T-helper 1 cell (primary cell): ENCODE measurements around the gene DUOX2.
"Not testable (repeated sequence)": the region's sequence is repeated elsewhere in the genome, so short reads cannot be mapped to it uniquely, and the experiment has no call there.

Experiments
- DNase-seq, 5 donors: peaks; one replicate each; pipeline ENCODE4 v3.0.0-alpha.2; 2012 to 2020

The DUOX2 gene

DNA sequence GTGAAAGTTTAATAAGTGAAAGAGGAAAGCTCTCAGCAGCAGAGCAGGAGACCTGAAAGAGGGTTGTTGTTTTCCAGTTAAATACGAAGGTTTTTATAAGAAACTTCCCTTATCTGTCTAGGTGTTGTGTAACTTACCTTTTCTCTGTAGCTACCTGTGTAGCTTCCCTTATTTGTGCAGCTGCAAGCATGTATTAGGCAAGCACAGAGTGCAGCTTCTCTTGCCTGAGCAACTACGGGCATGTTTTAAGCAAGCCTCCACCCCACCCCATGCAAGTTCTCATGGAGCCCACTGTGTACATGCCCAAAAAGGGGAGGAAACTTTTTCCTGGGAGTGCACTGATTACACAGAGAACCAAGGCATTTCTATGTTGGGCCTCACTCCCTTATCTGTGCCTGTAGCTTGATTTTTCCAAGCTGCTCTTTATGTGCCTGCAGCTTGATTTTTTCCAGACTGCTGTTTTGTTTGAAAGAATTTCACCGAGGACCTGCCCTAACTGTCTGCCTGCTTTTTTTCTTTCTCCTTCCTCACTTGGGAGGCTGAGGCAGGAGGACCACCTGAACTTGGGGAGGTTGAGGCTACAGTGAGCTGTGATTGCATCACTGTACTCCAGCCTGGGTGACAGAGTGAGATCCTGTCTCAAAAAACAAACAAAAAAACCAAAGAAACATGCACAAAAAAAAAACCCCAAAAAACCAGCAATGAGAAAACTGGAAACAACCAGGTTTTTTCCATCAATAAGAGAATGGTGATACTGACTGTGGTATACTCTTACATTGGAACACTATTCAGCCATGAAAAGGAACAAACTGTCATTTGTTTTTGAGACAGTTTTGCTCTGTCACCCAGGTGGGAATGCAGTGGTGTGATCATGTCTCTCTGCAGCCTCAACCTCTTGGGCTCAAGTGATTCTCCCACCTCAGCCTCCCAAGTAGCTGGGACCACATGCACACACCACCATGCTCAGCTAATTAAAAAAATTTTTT lies 55.0 kb downstream of the DUOX2 start:
- DNase-seq = not testable (repeated sequence)

DNA sequence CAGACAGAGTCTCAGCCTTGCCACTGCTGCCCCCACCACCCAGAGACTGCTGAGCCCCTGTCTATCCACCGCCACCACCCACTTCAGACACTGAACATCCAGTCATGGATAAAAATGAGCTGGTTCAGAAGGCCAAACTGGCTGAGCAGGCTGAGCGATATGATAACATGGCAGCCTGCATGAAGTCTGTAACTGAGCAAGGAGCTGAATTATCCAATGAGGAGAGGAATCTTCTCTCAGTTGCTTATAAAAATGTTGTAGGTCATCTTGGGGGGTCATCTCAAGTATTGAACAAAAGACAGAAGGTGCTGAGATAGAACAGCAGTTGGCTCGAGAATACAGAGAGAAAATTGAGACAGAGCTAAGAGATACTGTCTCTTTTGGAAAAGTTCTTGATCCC lies 61.3 kb downstream of the DUOX2 start:
- not testable (repeated sequence) for DNase-seq

DNA sequence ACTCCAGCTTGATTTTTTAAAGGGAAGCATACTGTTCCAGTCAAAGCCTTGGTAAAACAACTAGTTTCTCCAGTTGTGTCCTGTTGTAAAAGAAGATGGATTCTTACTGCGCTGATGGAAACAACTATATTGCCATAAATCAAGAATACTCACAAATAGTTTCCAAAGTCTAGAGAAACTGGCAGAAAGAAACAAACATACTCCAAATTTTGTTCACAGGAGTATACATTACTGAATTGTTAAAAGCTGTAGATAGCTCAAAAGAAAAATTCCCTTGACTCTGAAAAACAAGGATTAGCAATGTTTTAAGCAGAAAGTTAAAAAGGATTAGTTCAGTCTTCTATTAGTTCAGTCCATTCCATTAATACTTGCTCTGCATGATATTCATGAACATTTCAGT lies 63.4 kb downstream of the DUOX2 start:
- DNase-seq = no peak

DNA sequence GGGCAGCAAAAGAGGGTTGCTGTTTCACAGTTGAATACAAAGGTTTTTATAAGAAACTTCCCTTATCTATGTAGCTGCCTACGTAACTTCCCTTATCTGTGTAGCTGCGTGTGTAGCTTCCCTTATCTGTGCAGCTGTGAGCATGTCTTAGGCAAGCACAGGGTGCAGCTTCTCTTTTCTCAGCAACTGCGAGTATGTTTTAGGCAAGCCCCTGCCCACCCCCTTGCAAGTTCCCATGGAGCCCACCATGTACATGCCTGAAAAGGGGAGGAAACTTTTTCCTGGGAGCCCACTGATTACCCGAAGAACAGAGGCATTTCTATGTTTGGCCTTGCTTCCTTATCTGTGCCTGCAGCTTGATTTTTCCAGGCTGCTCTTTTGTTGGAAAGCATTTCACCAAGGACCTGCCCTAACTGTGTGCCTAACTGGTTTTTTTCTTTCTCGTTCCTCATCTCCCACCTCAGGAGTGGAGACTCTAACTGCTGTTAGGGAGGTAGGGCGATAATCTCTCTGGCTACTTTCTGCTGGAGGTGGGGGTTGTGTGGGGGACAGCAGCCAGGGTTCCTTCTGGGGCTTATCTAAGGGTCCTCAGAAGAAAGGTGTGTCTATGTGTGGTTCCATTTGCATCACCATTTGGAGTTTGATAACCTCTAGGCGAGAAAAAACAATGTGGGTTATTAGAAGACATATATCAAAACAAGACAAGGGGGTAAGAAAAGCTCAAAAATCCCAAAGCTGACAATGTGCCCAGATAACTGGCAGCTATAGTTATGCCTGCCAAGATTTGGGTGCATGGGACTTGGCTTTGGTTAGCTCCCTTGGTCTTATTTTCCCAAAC lies 65.0 kb downstream of the DUOX2 start:
- no peak for DNase-seq

DNA sequence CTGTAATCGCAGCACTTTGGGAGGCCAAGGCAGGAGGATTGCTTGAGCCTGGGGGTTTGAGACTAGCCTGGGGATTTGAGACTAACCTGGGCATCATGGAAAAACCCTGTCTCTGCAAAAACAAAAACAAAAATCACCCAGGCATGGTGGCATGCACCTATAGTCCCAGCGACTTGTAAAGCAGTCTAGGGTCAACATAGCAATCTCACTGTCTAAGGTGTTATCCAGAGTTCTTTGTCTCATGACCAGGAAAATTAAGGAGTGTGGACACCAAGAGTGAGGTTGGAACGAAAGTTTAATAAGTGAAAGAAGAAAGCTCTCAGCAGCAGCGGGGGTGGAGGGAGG lies 65.6 kb downstream of the DUOX2 start:
- not testable (repeated sequence) for DNase-seq

DNA sequence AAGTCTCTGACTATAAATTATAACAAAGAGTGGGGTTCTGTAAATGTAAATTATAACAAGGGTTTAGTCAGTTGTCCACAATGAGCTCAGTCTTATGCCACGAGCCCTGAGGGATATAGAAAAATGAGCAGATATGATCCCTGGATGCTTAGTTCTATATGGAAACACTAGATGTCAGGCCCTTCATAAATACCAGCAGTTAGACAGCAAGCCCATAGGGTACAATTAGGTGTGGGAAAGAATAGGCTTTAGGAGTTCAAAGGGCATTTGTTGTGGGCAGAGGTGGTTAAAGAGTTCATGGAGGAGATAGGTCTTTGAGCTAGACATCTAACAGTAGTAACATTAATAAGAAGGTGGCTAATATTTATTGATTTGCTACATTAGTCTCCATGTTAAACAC lies 69.7 kb downstream of the DUOX2 start:
- not testable (repeated sequence) for DNase-seq

DNA sequence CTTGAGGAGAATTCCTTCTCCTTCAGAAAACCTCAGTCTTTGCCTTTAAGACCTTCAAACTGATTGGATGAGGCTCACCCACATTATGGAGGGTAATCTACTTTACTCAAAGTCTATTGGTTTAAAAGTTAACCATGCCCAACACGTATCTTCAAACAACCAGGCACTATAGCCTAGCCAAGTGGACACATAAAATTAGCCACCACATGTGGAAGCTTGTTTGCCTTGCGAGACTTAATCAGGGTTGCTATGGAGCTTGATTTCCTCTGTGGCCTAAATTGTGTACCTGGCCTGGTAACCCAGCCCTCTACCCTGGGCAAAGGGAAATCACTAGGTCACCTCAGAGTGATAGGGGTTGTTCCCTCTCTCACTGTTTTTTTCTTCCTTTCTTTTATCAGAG lies 71.1 kb downstream of the DUOX2 start:
- DNase-seq = not testable (repeated sequence)
